Measurements from ENCODE around the gene TAOK3. TPM values are rescaled to one million over a fixed set of nuclear protein-coding genes. Genes with fewer than 3 reads are reported as not detected.
"Not testable (repeated sequence)": the region's sequence is repeated elsewhere in the genome, so short reads cannot be mapped to it uniquely, and the experiment has no call there.

TAOK3 gene
- total RNA-seq, 1 experiment from 2014 or later = 39.0 TPM

DNA sequence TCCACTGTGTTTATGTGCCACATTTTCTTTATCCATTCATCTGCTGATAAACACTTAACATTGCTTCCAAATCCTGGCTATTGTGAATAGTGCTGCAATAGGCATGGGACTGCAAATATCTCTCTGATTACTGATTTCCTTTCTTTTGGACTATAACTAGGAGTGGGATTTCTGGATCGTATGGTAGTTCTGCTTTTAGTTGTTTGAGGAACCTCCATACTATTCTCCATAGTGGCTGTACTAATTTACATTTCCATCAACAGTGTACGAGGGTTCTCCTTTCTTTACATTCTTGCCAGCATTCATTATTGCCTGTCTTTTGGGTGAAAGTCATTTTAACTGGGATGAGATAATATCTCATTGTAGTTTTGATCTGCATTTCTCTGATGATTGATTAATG lies 47.6 kb downstream of the TAOK3 start:
- in situ Hi-C loops (cut with HindIII; ENCODE audit: low pct_unique_long_range_greater_than_20kb, low sequenced_read_pairs) = no loop called here
- DNase-seq (ENCODE audit: low read depth, low spot score) = no peak

DNA sequence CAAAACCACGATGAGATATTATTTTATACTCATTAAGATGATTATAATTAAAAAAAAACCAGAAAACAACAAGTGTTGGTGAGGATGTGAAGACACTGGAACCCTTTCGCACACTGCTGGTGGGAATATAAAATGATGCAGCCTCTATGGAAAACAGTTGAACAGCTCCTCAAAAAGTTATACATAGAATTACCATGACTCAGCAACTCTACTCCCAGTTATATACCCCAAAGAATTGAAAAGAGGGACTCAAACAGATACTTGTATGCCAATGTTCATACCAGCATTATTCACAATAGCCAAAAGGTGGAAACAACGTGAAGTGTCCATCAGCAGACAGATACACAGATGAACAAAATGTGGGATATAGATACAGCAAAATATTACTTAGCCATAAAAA lies 53.1 kb downstream of the TAOK3 start:
- DNase-seq (ENCODE audit: low read depth, low spot score) = no peak
- in situ Hi-C loops (cut with HindIII; ENCODE audit: low pct_unique_long_range_greater_than_20kb, low sequenced_read_pairs) = no loop called here

- no peak for DNase-seq (ENCODE audit: low read depth, low spot score)
- in situ Hi-C loops (cut with HindIII; ENCODE audit: low pct_unique_long_range_greater_than_20kb, low sequenced_read_pairs) = no loop called here
Observed at GRCh38 chr12:118318744-118319143, 54.0 kb downstream of the TAOK3 start.

GRCh38 chr12:118317729-118318128 lies 55.0 kb downstream of the TAOK3 start:
- in situ Hi-C loops (cut with HindIII; ENCODE audit: low pct_unique_long_range_greater_than_20kb, low sequenced_read_pairs) = no loop called here
- DNase-seq (ENCODE audit: low read depth, low spot score) = no peak

- in situ Hi-C loops (cut with HindIII; ENCODE audit: low pct_unique_long_range_greater_than_20kb, low sequenced_read_pairs) = no loop called here
- no peak for DNase-seq (ENCODE audit: low read depth, low spot score)
Observed at GRCh38 chr12:118315821-118316220, 56.9 kb downstream of the TAOK3 start.

- DNase-seq (ENCODE audit: low read depth, low spot score) = no peak
- in situ Hi-C loops (cut with HindIII; ENCODE audit: low pct_unique_long_range_greater_than_20kb, low sequenced_read_pairs) = no loop called here
Observed at GRCh38 chr12:118312578-118312977, 60.1 kb downstream of the TAOK3 start.

DNA sequence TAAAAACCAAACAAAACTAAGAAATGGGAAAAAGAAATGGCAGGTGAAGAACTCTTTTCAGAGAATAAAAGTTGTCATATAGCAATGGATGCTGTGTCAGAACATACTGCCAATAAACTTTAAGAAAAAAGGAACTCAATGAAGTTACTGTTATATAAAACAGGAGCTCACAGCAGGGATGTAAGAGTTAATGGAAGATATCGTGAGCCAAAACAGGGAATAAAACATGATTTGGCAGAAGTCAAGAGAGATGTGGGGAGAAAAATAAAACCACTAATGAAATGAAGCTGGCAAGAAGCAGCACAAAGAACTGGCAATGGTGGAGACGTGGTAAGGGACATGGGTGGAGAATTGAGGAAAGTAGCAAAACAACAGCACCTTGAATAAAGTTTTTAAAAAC lies 61.0 kb downstream of the TAOK3 start:
- DNase-seq (ENCODE audit: low read depth, low spot score) = peak; percentile 21
- in situ Hi-C loops (cut with HindIII; ENCODE audit: low pct_unique_long_range_greater_than_20kb, low sequenced_read_pairs) = no loop called here

GRCh38 chr12:118310320-118310719 lies 62.4 kb downstream of the TAOK3 start:
- in situ Hi-C loops (cut with HindIII; ENCODE audit: low pct_unique_long_range_greater_than_20kb, low sequenced_read_pairs) = no loop called here
- no peak for DNase-seq (ENCODE audit: low read depth, low spot score)

DNA sequence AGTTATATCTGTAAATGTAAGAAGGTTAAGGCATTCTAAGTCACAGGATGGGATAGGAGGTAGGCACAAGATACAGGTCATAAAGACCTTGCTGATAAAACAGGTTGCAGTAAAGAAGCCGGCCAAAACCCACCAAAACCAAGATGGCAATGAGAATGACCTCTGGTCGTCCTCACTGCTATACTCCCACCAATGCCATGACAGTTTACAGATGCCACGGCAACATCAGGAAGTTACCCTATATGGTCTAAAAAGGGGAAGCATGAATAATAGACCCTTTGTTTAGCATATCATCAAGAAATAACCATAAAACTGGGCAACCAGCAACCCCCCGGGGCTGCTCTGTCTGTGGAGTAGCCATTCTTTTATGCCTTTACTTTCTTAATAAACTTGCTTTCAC lies 64.7 kb downstream of the TAOK3 start:
- in situ Hi-C loops (cut with HindIII; ENCODE audit: low pct_unique_long_range_greater_than_20kb, low sequenced_read_pairs) = not testable (repeated sequence)
- DNase-seq (ENCODE audit: low read depth, low spot score) = peak; percentile 95

DNA sequence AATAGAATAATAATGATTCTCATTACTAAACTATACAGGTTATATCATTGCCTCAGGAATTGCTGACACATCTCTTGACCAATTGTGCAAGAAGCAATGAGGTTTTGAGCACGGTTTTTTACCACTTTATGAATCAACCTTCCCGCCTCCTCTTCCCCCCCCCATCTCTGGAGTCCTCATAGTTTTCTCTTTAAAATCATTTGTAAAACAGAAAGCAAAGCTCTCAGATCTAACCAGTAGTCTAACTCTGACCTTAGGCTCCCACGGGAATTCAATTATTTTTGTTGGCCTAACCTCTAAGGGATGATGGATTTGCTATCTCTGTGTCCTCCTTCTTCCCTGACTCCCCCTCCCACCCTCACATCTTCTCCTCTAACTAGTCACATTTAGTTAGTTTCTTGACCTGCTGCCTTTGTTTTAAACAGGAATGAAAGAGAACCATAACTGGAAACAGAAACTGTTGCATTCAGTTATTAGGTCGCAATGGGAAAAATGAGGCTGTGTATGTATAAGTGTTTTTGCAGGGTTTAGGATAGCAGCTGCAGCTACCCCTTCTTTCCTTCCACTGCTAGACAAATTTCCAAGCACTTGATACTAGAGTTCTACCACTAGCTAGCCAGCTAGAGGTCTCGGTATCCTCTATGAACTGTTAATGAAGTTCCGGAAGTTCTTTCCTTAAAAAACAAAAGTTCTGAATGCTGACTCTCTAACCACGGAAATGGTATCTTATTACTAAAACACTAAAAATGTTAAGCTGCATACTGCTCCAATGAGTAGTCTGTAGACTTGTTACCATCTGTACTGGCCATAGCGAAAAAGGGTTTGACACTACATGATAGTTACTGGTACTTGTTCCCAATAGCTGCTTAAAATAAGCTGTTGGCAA lies 65.4 kb downstream of the TAOK3 start:
- DNase-seq (ENCODE audit: low read depth, low spot score) = no peak
- in situ Hi-C loops (cut with HindIII; ENCODE audit: low pct_unique_long_range_greater_than_20kb, low sequenced_read_pairs) = no loop called here

- in situ Hi-C loops (cut with HindIII; ENCODE audit: low pct_unique_long_range_greater_than_20kb, low sequenced_read_pairs) = no loop called here
- no peak for DNase-seq (ENCODE audit: low read depth, low spot score)
Observed at GRCh38 chr12:118304093-118304492, 68.6 kb downstream of the TAOK3 start.

DNA sequence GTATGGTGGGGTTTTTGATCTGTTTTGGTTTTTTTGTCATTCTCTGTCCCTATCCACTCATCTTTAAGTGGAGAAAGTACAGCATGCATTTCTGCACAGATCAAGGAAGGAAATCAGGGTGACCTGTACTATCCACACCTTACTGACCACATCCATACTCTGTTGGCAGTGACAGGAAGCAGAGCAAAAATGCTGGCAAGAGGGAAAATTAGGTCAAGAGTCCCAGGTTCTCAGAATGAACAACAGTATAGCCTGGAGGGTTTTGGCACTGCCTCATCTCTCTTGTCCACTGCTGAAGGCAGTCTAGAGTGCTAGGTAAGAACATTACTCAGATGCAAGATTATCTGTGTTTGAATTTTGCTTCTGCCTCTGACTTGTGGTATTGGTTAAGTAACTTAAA lies 70.7 kb downstream of the TAOK3 start:
- in situ Hi-C loops (cut with HindIII; ENCODE audit: low pct_unique_long_range_greater_than_20kb, low sequenced_read_pairs) = no loop called here
- DNase-seq (ENCODE audit: low read depth, low spot score) = peak; percentile 25

DNA sequence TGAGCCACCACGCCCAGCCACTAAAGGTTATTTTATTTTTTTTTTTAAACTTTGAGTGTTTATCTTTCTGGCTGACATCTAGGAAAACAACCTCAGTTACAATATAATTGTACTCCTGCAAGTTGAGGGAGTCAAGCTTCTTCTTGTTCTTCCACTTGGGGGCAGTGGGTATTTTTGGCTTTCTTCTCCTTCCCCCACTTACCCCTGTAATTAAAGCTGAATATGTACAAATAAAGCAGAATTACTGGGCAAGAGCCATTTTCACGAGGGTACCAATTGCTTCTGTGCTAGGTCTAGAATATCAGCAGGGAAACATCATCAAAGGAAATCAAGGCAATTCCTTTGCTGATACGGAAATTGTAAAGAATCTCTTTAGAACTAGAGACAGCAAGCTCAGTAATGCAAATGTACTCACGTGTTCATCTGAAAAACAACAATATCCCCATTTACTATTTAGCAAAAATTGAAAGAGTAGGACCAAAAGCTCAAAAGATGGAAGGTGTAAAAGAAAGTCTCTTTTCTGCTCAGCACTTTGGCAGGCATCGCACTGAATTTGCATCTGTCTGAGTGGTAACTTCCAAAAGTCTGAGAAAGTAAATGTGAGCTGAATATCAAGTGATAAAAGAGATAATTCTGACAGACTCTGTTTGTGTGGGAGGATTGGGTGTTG lies 72.8 kb downstream of the TAOK3 start:
- DNase-seq (ENCODE audit: low read depth, low spot score) = peak; percentile 41
- in situ Hi-C loops (cut with HindIII; ENCODE audit: low pct_unique_long_range_greater_than_20kb, low sequenced_read_pairs) = no loop called here

DNA sequence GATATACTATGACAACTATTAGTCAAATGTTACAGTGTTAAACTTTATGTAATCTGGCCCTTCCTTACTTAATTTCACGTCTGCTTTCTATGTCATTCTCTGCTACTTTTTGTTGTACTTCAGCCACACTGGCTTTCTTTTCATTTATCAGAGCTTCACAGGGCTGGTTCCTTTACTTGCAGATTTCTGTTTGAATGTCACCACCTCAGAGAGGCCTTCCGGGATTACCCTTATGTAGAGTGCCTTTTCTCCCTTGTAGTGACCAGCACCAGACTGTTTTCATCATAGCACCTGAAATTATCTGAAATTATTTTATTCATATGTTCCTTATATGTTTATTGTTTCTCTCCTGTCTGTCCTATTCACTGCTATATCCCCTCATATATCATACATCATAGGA lies 75.4 kb downstream of the TAOK3 start:
- no peak for DNase-seq (ENCODE audit: low read depth, low spot score)
- in situ Hi-C loops (cut with HindIII; ENCODE audit: low pct_unique_long_range_greater_than_20kb, low sequenced_read_pairs) = no loop called here

DNA sequence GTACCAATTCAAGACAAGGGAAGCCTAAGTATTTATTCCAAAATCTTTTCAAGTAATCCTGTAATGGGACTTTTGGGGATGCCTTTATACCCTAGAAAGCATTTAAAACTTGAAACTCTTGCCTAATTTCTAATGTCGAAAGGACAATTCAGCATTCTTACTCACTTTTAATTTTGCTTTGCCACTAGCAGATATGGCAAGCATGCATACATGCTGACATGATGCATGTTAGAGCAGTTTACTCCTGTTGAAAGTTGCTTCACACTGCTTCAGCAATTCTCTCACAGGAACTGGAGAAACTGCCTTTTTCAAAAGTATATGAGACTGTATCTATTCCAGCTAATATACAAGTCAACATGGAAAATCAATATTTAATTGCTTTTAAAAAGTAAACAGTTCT lies 79.9 kb downstream of the TAOK3 start:
- DNase-seq (ENCODE audit: low read depth, low spot score) = no peak
- in situ Hi-C loops (cut with HindIII; ENCODE audit: low pct_unique_long_range_greater_than_20kb, low sequenced_read_pairs) = no loop called here

GRCh38 chr12:118290130-118290529 lies 82.6 kb downstream of the TAOK3 start:
- no peak for DNase-seq (ENCODE audit: low read depth, low spot score)
- in situ Hi-C loops (cut with HindIII; ENCODE audit: low pct_unique_long_range_greater_than_20kb, low sequenced_read_pairs) = no loop called here

DNA sequence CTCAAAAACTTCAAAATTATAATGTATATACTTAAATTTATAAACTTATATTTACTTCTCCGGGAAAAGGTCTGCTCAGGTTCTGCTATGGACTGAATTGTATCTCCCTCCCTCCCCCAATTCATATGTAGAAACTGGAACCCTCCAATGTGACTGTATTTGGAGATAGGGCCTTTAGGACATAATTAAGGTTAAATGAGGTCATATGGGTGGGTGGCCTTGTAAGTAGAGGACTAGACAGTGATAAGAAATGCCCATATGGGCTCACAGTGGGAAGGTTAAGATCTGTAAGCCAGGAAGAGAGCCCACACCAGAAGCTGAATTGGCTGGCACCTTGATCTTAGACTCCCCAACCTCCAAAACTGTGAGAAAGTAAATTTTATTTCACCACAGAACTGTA lies 84.5 kb downstream of the TAOK3 start:
- in situ Hi-C loops (cut with HindIII; ENCODE audit: low pct_unique_long_range_greater_than_20kb, low sequenced_read_pairs) = no loop called here
- DNase-seq (ENCODE audit: low read depth, low spot score) = no peak

- no peak for DNase-seq (ENCODE audit: low read depth, low spot score)
- in situ Hi-C loops (cut with HindIII; ENCODE audit: low pct_unique_long_range_greater_than_20kb, low sequenced_read_pairs) = no loop called here
Observed at GRCh38 chr12:118287728-118288127, 85.0 kb downstream of the TAOK3 start.

- in situ Hi-C loops (cut with HindIII; ENCODE audit: low pct_unique_long_range_greater_than_20kb, low sequenced_read_pairs) = no loop called here
- DNase-seq (ENCODE audit: low read depth, low spot score) = no peak
Observed at GRCh38 chr12:118282767-118283166, 89.9 kb downstream of the TAOK3 start.
